GM10266 (cell line): ENCODE results near the gene TUFT1.
A peak's percentile ranks its signal among the peaks of the same experiment; 100 is the strongest.

ENCODE experiments used
- DNase-seq: peaks from one replicate; pipeline ENCODE4 v3.0.0; 2012; ENCODE audit errors: extremely low spot score
- CTCF ChIP-seq: IDR thresholded peaks from 2 replicates; pipeline ENCODE4 v1.5.1; 2012; ENCODE audit warnings: mild to moderate bottlenecking, low read depth; ENCODE audit not compliant: control insufficient read depth, insufficient read depth; ENCODE audit errors: missing control alignments

The TUFT1 gene

GRCh38 chr1:151539321-151540020, 638 bp upstream of the TUFT1 start:
- no peak for TF ChIP-seq CTCF
- DNase-seq: peak; percentile 59

GRCh38 chr1:151540982-151541377, 871 bp downstream of the TUFT1 start:
- DNase-seq: no peak

DNA sequence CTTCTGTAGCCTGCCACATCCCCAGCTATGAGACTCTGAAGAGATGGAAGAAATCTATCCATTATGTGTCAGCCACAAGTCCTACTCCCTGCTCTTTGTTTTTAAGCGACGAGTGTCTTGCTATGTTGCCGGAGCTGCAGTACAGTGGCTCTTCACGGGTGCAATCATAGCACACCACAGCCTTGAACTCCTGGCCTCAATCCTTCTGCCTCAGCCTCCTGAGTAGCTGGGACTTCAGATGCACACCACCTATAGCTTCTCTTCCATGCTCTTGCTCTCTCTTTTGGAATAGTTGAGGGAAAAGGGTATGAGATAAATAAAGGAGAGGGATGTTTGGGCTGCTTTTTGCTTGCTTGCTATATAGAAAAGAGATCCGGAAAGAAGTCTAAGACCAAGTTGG, 1.6 kb downstream of the TUFT1 start:
- no peak for DNase-seq
- no peak for TF ChIP-seq CTCF

More at GRCh38 chr1:151540982-151541377, 871 bp downstream of the TUFT1 start:
- no peak for TF ChIP-seq CTCF

DNA sequence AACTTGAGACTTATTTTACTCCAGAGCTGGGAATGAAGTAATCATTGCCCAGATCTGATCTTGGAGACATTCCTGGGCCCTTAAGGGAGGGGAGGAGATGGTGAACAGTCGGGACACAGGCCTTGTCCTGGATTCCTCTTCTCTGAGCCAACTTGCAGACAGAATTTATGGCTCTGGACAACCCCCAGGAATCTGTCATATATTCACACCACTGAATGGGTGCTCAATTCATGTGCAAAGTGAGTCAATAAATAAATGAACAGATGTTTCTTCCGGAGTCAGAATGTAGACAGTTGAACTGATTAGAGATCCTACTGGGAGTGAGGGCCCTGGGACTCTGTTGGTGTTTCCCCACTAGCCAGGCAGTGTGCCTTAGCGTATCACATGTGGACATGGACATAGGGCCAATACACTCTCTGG, 2.6 kb downstream of the TUFT1 start:
- DNase-seq: no peak
- TF ChIP-seq CTCF: no peak

GRCh38 chr1:151545542-151545941, 5.4 kb downstream of the TUFT1 start:
- no peak for DNase-seq
- no peak for TF ChIP-seq CTCF

- no peak for DNase-seq
- no peak for TF ChIP-seq CTCF
Measured at GRCh38 chr1:151546011-151546925, 6.2 kb downstream of the TUFT1 start.
